ENCODE results near the gene PDZD4.

DNA sequence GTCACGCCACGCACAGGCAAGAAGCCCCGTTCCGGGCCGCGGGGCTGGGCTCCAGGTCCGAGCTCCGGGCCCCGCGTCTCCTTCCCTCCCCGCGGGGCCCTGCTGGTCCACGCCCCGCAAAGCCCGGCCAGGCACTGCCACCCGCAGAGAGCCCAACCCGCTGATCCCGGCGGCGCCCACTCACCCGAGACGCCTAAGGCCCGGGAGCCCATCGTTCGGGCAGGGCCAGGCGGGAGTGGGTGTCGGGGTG lies 870 bp downstream of the PDZD4 start:
- TF ChIP-seq, protein P1, sequence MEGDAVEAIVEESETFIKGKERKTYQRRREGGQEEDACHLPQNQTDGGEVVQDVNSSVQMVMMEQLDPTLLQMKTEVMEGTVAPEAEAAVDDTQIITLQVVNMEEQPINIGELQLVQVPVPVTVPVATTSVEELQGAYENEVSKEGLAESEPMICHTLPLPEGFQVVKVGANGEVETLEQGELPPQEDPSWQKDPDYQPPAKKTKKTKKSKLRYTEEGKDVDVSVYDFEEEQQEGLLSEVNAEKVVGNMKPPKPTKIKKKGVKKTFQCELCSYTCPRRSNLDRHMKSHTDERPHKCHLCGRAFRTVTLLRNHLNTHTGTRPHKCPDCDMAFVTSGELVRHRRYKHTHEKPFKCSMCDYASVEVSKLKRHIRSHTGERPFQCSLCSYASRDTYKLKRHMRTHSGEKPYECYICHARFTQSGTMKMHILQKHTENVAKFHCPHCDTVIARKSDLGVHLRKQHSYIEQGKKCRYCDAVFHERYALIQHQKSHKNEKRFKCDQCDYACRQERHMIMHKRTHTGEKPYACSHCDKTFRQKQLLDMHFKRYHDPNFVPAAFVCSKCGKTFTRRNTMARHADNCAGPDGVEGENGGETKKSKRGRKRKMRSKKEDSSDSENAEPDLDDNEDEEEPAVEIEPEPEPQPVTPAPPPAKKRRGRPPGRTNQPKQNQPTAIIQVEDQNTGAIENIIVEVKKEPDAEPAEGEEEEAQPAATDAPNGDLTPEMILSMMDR (IDR thresholded peaks at IDR 0.05) = no peak
- TF ChIP-seq POLR2A (IDR thresholded peaks at IDR 0.05) = no peak
